NAMALWA (cell line): Measurements from ENCODE around the gene WBP1.
"Not testable (repeated sequence)": the region's sequence is repeated elsewhere in the genome, so short reads cannot be mapped to it uniquely, and the experiment has no call there.

Source experiments
- DNase-seq: peaks from one replicate; pipeline ENCODE4 v3.0.0-alpha.2; 2015; ENCODE audit warnings: low spot score

Gene WBP1

GRCh38 chr2:74482801-74483674 is 24.8 kb downstream of the WBP1 start, which contains the start of the genes CCDC142 and TTC31:
TSS of gene CCDC142 (minus strand) at chr2:74482998. CDS start at chr2:74482837, 161 bp downstream.
TSS of gene TTC31 (plus strand) at chr2:74483081. CDS start at chr2:74483096, 15 bp downstream.
- peak; percentile 95 for DNase-seq

GRCh38 chr2:74483675-74484164 is 25.5 kb downstream of the WBP1 start:
- DNase-seq: not testable (repeated sequence)

GRCh38 chr2:74486141-74486540 is 27.9 kb downstream of the WBP1 start:
- no peak for DNase-seq

- DNase-seq: no peak
Observed at GRCh38 chr2:74488643-74489481, 30.6 kb downstream of the WBP1 start.

- no peak for DNase-seq
Observed at GRCh38 chr2:74489906-74490305, 31.7 kb downstream of the WBP1 start.

GRCh38 chr2:74491648-74492544 is 33.7 kb downstream of the WBP1 start:
- DNase-seq: no peak

- DNase-seq: no peak
Observed at GRCh38 chr2:74493546-74493945, 35.3 kb downstream of the WBP1 start.

GRCh38 chr2:74495440-74495839 is 37.2 kb downstream of the WBP1 start:
- no peak for DNase-seq

- no peak for DNase-seq
Observed at GRCh38 chr2:74496997-74497776, 38.9 kb downstream of the WBP1 start.

GRCh38 chr2:74497777-74498499 is 39.7 kb downstream of the WBP1 start:
- DNase-seq: no peak

GRCh38 chr2:74498500-74499266 is 40.4 kb downstream of the WBP1 start:
- no peak for DNase-seq

- DNase-seq: no peak
Observed at GRCh38 chr2:74499267-74499939, 41.2 kb downstream of the WBP1 start, which contains the start of gene LBX2. TSS of gene LBX2 (minus strand) at chr2:74499603. CDS start at chr2:74499537, 66 bp downstream.

- no peak for DNase-seq
Observed at GRCh38 chr2:74499940-74500577, 41.8 kb downstream of the WBP1 start.

- DNase-seq: no peak
Observed at GRCh38 chr2:74500578-74500946, 42.3 kb downstream of the WBP1 start.

- peak; percentile 23 for DNase-seq
Observed at GRCh38 chr2:74501335-74502071, 43.3 kb downstream of the WBP1 start.

GRCh38 chr2:74502147-74502719 is 44.0 kb downstream of the WBP1 start:
- no peak for DNase-seq
